ENCODE measurements around the gene METAP1D. TPM values are rescaled to one million over a fixed set of nuclear protein-coding genes. Genes with fewer than 3 reads are reported as not detected.

Gene METAP1D
- total RNA-seq, 2 donors from 2014 or later: 4.1 to 4.8 TPM

- Mint-ChIP-seq H3K9me3 (no peaks in the 10 kb centered on the region), H3K27me3 (peaks cover 78% of the 10 kb centered on the region), H3K4me3 (no peak overlapping the region), H3K27ac (no peak overlapping the region), H3K4me1 (peaks cover 14% of the 10 kb centered on the region), H3K36me3 (ENCODE audit: low read depth) (peaks cover 19% of the 10 kb centered on the region)
- no peak for ATAC-seq (replicated peaks)
Measured at GRCh38 chr2:172092716-172093415, 93.1 kb downstream of the METAP1D start.

GRCh38 chr2:172093416-172094293, 93.9 kb downstream of the METAP1D start:
- Mint-ChIP-seq H3K27ac (no peak overlapping the region), H3K27me3 (peaks cover 74% of the 10 kb centered on the region), H3K36me3 (ENCODE audit: low read depth) (peaks cover 12% of the 10 kb centered on the region), H3K4me3 (peak overlapping the region; percentile 9), H3K4me1 (peaks cover 18% of the 10 kb centered on the region), H3K9me3 (no peaks in the 10 kb centered on the region)
- ATAC-seq (replicated peaks): no peak

GRCh38 chr2:172094294-172095145, 94.8 kb downstream of the METAP1D start:
- peaks cover 71% of the 10 kb centered on the region for H3K27me3 Mint-ChIP-seq
- H3K4me1 Mint-ChIP-seq: peaks cover 20% of the 10 kb centered on the region
- ATAC-seq (replicated peaks): no peak

GRCh38 chr2:172095146-172095904, 95.6 kb downstream of the METAP1D start:
- peaks cover 12% of the 10 kb centered on the region for H3K36me3 Mint-ChIP-seq (ENCODE audit: low read depth)
- H3K4me3 Mint-ChIP-seq: peak overlapping the region; percentile 72
- ATAC-seq (replicated peaks): peak; percentile 49
- H3K27me3 Mint-ChIP-seq: peaks cover 65% of the 10 kb centered on the region
- H3K27ac Mint-ChIP-seq: no peak overlapping the region
- no peaks in the 10 kb centered on the region for H3K9me3 Mint-ChIP-seq
- H3K4me1 Mint-ChIP-seq: peaks cover 20% of the 10 kb centered on the region

More at GRCh38 chr2:172094294-172095145, 94.8 kb downstream of the METAP1D start:
- peaks cover 12% of the 10 kb centered on the region for H3K36me3 Mint-ChIP-seq (ENCODE audit: low read depth)
- no peaks in the 10 kb centered on the region for H3K9me3 Mint-ChIP-seq
- H3K27ac Mint-ChIP-seq: no peak overlapping the region
- H3K4me3 Mint-ChIP-seq: peak overlapping the region; percentile 72

GRCh38 chr2:172095905-172096625, 96.3 kb downstream of the METAP1D start:
- no peak for ATAC-seq (replicated peaks)
- H3K4me3 Mint-ChIP-seq: peak overlapping the region; percentile 72
- no peak overlapping the region for H3K27ac Mint-ChIP-seq
- H3K27me3 Mint-ChIP-seq: peaks cover 62% of the 10 kb centered on the region
- peaks cover 12% of the 10 kb centered on the region for H3K36me3 Mint-ChIP-seq (ENCODE audit: low read depth)
- H3K4me1 Mint-ChIP-seq: peaks cover 20% of the 10 kb centered on the region
- H3K9me3 Mint-ChIP-seq: no peaks in the 10 kb centered on the region

GRCh38 chr2:172096626-172097547, 97.1 kb downstream of the METAP1D start:
- Mint-ChIP-seq H3K4me3 (peak overlapping the region; percentile 72), H3K4me1 (peaks cover 25% of the 10 kb centered on the region), H3K27me3 (peaks cover 63% of the 10 kb centered on the region), H3K9me3 (no peaks in the 10 kb centered on the region), H3K27ac (no peak overlapping the region), H3K36me3 (ENCODE audit: low read depth) (peaks cover 12% of the 10 kb centered on the region)
- ATAC-seq (replicated peaks): no peak

- Mint-ChIP-seq H3K27me3 (peaks cover 60% of the 10 kb centered on the region), H3K4me1 (peaks cover 28% of the 10 kb centered on the region), H3K4me3 (no peak overlapping the region), H3K36me3 (ENCODE audit: low read depth) (peaks cover 8% of the 10 kb centered on the region), H3K27ac (no peak overlapping the region), H3K9me3 (no peaks in the 10 kb centered on the region)
- no peak for ATAC-seq (replicated peaks)
Measured at GRCh38 chr2:172097557-172098131, 97.9 kb downstream of the METAP1D start.

GRCh38 chr2:172098287-172098649, 98.5 kb downstream of the METAP1D start:
- peaks cover 2% of the 10 kb centered on the region for H3K36me3 Mint-ChIP-seq (ENCODE audit: low read depth)
- ATAC-seq (replicated peaks): no peak
- H3K4me3 Mint-ChIP-seq: peak overlapping the region; percentile 47
- H3K27me3 Mint-ChIP-seq: peaks cover 58% of the 10 kb centered on the region
- H3K9me3 Mint-ChIP-seq: no peaks in the 10 kb centered on the region
- H3K27ac Mint-ChIP-seq: no peak overlapping the region
- H3K4me1 Mint-ChIP-seq: peaks cover 28% of the 10 kb centered on the region

- Mint-ChIP-seq H3K4me1 (peaks cover 29% of the 10 kb centered on the region), H3K9me3 (no peaks in the 10 kb centered on the region), H3K4me3 (peak overlapping the region; percentile 47), H3K36me3 (ENCODE audit: low read depth) (no peaks in the 10 kb centered on the region), H3K27me3 (peaks cover 58% of the 10 kb centered on the region), H3K27ac (no peak overlapping the region)
- ATAC-seq (replicated peaks): peak; percentile 48
Measured at GRCh38 chr2:172098650-172099471, 99.1 kb downstream of the METAP1D start.

- Mint-ChIP-seq H3K9me3 (no peaks in the 10 kb centered on the region), H3K27ac (no peak overlapping the region), H3K27me3 (peaks cover 60% of the 10 kb centered on the region), H3K4me3 (no peak overlapping the region), H3K36me3 (ENCODE audit: low read depth) (no peaks in the 10 kb centered on the region), H3K4me1 (peaks cover 31% of the 10 kb centered on the region)
- ATAC-seq (replicated peaks): no peak
Measured at GRCh38 chr2:172099472-172100079, 99.8 kb downstream of the METAP1D start.

Measured in activated T-helper 17 cell treated with anti-CD3 and anti-CD28 coated beads, Interleukin-2, amount 50 U/mL, for 72 hours (primary cell).